HG02970 (cell line): ENCODE data around the gene AGBL1.
A peak's percentile ranks its signal among the peaks of the same experiment; 100 is the strongest.

Source experiments
- ATAC-seq: cut with Tn5 transposase; IDR thresholded peaks from one replicate; pipeline ENCODE4 v1.9.1; 2021; ENCODE audit warnings: mild to moderate bottlenecking, moderate library complexity, moderate number of reproducible peaks; ENCODE audit not compliant: unreplicated experiment, low FRiP score

Gene AGBL1

DNA sequence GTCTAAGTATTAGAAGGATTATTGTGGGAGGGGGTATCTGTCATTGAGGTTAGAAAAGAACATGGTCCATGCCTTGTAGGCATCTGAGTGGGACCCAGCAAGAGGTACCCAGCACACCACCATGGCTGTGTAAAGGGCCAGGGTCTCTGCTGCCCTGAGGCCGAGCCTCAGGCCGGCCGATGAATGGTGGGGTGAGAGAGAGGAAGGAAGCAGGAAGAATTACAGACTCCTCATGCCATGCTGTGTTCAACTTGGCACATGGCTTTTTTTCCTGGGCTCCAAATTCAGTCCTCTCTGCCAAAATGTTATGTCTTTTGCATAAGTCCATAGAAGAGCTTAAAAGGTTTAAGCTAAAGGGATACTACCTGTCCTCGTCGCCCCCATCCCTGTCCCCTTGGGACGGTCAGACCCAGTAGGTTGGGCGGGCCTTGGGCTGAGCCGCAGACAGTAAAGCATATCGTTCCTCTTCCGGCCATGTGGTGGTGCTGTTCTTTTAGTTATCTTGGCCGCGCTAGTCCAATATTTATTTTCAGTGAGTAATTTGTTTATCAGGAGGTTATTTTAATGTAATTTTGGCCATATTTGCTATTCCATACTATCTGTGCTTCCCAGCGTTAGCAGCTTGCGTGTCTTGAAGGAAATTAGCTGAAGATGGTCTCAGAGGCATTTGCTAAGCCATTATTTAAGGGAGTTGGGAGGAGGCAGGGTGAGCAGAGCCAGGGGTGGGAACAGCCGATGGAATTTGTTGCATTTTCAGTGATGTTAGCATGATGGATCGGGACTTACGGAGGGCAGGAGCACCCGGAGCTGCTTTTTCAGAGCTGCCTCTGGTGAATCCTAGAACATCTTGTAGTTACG lies 152.4 kb downstream of the AGBL1 start:
- peak; percentile 76 for ATAC-seq

DNA sequence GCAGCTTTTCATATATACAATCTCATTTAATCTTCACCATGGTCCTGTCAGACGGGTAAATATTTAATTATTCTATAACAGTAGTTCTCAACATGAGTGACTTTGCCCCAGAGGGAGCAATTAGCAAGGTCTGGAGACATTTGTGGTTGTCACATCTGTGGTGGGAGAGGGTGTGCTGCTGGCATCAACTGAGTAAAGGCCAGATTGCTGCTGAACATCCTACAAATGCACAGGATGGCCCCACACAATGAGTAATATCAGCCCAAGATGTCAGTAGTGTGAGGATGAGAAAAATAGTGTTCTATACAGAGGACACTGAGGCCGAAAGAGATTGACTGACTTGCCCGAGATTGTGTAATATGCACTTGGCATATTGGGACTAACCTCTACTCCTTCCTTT lies 156.0 kb downstream of the AGBL1 start:
- ATAC-seq: no peak

DNA sequence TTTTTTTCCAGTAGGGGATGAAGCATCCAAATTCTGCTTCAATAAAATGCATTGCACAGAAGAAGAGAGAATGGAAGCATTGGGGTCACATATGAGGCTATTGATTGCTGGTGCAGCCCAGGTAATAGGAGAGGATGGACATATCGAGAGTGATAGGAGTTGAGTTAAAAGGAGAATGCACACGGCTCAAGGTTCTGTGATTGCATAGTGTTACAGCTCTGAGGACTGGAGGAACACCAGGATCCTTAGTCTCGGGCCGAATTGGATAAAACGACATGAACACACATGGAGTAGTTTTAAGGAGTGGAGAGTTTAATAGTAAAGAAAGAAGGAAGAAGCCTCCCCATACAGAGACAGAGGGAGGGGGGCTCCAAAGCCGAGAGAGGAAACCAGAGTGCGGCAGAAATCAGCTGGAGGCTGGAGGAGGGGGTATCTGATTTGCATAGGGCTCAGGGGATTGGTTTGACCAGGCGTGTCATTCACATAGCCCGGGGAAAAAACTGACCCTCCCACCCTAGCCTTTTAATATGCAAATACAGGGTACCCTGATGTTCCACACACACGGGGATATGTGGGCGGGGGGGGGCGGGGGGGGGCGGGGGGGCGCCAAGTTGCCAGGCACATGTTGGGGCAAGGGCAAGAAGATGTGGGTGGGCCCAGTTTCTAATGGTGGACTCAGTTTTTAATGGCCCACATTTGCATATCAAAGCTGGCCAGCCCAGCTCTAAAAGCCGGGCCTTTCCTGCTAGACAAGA lies 156.9 kb downstream of the AGBL1 start:
- no peak for ATAC-seq

DNA sequence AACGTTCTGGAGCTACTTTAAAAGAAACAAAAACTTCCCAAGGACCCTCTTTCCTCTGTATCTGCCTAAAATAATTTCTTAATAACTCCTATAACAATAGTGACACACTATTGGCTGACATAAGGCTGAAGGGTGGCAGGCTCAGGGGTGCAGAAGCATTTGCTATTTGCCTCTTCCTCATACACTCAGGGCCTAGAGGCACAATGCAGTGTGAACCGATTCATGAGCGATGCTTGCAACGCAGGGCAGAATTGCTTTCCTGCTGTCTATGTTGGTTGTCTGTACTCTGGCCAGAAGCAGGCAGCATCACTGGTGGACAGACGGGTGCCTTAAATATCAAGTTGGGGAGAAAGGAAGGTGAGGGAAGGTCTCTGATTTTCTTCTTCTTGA lies 157.4 kb downstream of the AGBL1 start:
- ATAC-seq: no peak

DNA sequence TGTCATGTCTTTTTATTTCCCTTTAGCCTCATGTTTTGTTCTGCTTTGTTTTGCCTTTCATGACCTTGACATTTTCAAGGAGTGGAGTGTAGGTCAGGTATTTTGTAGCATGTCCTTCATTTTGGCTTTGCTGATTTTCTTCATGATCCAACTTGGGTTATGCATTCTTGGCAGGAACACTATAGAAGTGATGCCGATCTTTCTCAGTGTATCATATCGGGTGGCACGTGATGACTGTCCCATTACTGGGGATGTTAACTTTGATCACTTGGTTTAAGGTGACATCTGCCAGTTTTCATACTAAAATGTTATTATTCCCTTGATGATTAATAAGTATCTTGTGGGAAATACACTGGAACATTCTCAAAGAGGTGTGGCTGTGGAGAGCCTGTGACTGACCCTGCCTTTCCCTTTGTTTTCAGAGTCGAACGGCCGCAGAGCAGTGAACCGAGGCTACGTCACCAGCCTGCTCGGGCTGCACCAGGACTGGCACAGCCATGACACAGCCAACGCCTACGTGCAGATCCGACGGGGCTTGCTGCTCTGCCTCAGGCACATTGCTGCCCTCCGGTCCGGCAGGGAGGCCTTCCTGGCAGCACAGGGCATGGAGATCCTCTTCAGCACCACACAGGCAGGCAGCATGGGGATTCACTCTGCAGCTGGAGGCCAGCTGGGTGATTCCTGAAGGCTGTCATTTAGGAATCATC lies 167.7 kb downstream of the AGBL1 start:
- no peak for ATAC-seq

DNA sequence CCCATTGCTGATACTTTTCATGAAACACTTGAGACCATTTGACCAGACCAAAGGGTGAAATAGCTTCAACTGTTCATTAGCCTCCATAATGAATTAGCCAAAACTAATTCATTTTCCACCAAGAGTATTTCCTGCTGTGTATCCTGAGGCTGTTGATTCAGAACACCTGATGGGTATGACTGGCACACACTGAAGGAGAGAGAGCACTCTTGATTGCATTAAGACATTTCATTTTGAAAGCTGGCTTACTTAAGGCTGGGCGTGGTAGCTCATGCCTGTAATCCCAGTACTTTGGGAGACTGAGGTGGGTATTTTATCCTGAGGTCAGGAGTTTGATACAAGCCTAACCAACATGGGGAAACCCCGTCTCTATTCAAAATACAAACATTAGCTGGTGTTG lies 175.6 kb downstream of the AGBL1 start:
- no peak for ATAC-seq

DNA sequence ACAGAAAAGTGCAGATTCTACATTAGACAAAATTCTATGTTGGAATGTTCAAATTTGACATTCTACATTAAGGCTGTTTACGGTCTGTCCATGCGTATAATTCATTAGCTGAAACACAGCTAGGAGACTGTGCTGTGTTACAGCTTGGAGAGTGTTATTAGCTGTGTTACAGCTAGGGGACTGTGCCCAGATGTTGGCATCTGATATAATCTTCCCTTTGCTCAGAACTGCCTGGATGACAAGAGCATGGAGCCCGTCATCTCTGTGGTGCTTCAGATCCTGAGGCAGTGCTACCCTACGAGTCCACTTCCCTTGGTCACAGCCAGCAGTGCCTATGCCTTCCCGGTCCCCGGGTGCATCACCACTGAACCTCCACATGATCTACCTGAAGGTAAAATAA lies 177.0 kb downstream of the AGBL1 start:
- ATAC-seq: no peak

DNA sequence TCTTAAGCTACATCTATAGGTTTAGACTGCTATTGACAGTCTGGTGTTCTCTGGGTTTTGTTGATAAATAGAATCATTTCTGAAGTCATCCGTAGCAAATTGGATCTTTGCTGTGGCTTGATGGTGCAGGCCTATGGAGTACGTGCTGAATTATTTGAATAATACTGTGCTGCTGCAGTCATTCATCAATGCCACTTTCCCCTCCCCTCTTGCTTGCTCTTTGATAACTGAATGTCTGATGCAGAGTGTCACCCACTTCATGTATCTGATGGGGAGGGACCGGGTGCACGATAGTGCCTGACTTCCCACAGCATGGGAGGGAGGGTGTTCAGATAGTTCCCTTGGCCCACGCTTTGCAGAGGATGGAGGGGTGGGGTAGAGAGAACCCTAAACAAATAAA lies 179.9 kb downstream of the AGBL1 start:
- ATAC-seq: no peak

DNA sequence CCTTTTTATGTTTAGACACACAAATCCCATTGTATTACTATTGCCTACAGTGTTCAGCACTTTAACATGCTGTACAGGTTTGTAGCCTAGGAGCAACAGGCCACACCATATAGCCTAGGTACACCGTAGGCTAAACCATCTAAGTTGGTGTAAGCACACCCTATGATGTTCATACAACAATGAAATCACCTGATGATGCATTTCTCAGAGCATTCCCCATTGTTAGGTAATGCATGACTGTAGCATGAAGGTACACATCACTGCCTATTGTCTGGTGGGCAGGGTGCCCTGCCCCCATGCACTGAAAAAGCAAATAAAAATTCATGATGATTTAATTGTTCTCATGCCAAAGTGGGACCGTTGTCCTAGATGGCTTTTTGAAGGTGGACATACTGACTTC lies 183.6 kb downstream of the AGBL1 start:
- no peak for ATAC-seq

DNA sequence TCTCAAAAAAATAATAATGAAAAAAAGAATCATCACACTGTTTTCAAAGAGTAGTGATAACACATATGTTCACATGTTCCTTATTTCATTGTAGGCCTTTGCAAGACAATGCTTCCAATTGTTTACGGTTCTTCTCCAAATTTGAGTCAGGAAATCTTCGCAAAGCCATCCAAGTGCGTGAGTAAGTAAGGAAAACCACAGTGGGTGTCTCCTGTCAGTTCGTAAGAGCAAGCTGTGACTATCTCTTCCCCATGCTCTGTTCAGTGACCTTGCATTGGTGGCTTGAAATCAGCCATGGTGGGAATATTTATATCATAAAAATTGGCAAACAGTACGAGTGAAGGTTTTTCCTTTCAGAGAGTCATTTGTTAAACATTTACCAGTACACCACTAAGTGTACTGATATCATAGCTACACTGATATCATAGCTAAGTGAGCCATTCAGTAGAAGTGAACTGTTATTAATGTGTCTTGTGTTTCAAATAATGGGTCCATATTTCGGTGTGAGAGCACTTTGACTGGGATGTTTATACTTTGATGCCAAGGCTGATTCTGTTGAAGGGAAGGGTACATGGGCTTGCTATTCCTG lies 187.3 kb downstream of the AGBL1 start:
- no peak for ATAC-seq

DNA sequence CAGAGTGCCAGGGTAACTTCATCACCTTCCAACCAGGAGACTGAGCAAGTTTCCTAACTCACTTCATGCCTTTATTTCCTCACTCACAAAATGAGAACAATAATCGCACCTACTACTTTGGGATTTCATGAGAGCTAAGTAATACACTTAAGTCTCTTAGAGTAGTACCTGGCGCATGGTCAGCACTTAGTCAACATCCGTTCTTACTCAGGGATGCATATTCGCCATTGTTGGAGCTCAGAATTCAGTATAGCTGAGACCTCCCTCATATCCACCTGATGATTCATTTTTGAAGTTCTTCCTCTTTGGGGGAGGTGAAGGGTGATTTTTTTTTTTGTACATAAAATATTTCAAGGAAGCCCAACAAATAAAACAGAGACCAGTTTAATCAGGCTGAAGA lies 188.2 kb downstream of the AGBL1 start:
- ATAC-seq: no peak

DNA sequence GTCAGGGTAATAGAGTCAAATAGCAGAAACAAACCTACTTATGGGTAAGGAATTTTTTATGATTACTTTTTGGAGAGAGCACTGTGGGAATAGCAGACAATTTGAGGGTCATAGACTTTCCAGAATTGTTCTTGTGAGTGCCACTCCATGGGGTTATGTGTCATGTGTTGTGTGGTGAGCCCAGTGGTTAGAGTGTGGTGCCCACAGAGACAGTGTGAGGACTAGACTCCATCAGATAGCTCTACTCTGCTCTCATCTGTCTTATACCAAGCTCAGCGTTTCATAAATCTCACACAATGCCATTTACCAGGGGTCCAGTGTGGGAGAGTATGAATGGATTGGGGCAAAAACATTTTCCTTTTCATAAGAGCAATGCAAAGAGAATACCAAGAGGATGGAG lies 188.9 kb downstream of the AGBL1 start:
- ATAC-seq: no peak

DNA sequence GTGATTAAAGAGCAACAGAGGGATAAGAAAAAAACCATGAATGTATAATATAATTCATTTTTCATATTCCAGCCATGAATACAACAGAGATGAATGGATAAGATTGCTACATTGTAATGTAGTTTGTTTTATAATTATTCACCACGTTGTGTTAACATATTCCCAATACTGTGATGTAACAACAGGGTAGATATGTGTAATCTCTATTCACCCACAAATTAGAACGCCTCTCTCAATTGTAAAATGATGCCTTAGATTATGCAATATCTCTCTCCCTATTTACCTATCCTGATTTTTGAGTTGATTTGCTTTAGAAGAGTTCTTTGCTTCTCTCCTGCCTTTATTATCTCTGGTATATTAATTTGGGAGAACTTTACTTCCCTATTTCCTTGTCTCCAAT lies 193.6 kb downstream of the AGBL1 start:
- no peak for ATAC-seq

DNA sequence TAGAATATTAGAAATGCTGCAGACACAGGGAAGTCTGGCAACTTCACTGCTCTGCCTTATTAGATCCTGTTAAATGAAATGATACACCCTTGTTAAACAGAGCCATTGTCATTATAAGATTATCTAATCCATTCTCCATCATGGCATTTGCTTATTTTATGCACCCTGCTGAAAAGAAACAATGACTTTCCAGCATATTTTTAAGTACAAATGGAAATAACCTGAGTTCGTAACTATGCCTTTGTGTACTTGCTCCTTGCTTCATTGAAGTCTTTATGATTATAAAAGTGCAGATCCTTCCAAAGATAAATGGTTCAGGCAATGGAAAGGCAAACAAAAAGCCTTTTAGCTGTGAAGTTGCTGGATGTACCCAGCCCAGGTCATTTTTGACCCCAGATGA lies 195.7 kb downstream of the AGBL1 start:
- no peak for ATAC-seq

DNA sequence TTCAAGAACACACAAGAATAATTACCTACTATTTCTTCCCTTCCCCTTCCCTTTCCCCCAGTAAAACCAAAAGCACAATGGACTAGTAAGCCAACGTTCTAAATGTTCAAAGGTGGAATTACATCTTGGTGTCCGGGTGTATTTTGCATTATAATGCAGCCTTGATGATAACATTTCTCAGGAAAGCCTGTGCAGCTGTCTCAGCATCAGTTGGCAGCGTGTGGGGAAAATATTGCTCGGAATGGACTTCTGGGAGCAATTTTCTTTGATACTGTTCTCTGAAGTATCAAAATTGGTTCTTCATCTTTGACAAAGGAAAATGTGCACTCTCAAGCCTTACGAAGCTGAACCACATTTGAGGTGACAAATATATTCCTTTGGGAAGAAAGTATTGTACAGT lies 198.9 kb downstream of the AGBL1 start:
- no peak for ATAC-seq

DNA sequence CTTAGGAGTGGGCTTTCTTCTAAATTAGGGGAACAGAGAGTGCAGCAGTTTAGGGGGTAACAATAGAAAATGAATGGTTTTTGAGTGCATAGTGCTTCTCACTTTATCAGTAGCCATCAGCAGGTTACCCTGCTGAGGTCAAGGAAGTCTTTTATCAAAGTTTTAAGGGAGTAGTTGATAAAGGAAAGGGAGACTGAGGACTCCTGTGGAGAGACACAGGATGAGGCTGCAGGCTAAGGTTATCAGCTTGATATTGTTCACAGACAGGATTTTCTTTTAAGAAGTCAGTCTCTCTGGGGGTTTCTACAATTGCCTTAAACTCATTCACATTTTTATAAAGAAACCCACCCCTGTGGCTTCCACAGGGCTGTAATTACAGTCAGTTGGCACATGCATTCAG lies 205.0 kb downstream of the AGBL1 start:
- no peak for ATAC-seq

DNA sequence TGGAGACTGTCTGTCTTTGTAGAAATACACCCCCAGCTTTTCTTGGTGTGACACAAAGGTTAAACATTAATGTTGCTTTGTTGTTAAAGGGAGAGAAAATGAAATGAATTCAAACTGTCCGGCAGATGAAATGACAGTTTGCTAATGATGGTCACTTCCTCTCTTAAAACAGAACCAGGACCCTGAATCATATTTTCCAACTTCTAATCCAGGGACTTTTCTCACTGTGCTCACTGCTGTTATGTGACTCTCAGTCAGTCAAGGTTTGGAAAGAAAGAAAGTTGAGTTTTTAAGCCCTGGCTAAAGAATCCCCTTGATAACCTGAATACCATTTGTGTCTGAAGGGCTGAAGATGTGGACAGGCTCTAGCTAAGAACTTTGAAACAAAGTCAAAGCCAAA lies 215.8 kb downstream of the AGBL1 start:
- no peak for ATAC-seq

DNA sequence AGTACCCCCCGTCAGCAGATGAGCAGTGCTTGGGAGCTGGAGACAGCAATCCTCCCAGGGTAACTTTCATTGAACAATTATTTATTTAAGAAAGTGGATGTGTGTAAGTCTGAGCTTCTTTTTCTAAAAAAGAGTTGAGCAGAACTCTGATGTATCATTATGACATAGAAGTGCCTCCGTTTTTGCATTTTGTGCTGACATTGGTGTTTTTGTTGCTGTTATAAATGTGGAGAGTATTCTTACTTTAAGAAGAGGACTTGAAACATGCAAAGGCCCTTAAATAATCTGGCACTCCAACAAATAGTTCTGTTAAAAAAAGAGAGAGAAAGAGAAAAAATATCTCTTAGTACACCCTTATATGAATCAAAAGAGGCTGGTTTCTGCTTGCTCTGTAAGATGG lies 217.1 kb downstream of the AGBL1 start:
- ATAC-seq: no peak

DNA sequence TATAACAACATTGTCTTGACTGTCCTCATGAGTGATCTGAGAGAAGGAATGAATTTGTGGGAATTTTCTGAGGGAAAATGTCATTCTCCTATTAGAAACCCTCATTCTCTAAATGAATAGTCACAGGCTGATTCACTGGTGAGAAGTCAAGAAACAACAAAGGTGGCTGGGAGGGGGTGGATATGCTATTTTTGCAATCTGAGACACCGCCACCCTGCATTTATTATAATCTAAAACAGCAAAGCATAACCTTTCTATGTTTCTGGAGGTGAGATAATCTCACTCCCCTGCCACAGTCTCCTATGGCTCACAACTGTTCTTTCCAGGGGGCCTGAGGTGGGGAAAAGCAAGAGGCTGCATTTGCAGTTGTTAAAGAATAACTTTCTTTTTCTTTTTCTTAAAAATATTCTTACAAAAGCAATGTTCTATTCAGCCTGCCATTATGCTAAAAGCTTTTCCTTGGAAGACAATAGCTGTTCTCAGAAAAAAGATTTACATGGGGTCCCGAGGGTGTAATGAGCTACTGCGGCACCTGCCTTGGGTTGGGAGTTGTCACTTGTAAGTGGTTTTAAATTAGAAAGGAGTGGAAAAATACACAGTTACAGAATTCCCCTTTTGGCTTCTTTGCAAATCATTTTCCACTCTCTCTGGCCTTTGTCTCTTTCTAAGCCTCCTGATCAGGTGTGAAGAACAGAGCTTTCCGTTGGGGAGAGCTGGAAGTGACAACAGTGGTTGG lies 220.9 kb downstream of the AGBL1 start:
- ATAC-seq: no peak

DNA sequence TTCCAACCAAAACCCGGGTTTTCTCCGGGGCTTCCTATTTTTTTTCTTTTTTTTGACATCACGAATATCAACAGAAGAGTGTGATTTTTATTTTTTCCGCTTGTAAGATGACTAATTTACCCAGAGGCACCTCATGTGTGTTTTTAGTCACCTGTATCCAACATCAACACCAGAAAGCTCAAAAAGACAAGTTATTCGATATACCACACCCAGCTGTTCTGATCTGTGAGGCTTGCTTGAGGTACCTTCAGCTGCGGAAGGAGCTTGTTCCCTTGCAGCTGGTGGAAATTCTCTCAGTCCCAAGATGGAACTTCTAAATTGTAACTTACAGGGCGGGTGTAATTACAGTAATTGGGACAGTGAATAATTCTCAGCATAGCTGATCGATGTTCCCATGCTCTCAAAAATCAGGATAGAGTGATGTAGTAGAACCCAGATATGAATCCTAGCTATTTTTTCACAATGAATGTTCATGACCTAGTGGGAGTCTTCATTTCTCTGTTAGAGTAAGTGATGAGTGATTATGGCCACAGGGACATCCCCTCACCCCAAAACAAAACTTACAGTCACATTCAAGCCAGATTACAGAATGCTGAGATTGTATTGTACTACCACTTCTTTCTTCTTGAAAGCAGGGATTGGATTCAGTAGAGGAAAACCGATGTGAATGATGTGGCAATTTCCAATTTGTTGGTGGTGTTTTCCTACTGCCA lies 232.1 kb downstream of the AGBL1 start:
- no peak for ATAC-seq
